Measurements from ENCODE around the gene KCNC1.

GRCh38 chr11:17691976-17692375, 42.6 kb upstream of the KCNC1 start:
- TF ChIP-seq CTCF (IDR thresholded peaks at IDR 0.05) = no peak
- TF ChIP-seq POLR2A (IDR thresholded peaks at IDR 0.05; ENCODE audit: low read depth) = no peak
- no peak for TF ChIP-seq POLR2AphosphoS5 (IDR thresholded peaks at IDR 0.05)
- TF ChIP-seq EP300 (IDR thresholded peaks at IDR 0.05) = no peak

All from esophagus muscularis mucosa (tissue), 4 donors.